ENCODE data around the gene CDK8. TPM values are rescaled to one million over a fixed set of nuclear protein-coding genes. Genes with fewer than 3 reads are reported as not detected.

CDK8 gene
- total RNA-seq, 4 donors from 2014 or later = 9.6 to 17.7 (median 13.7) TPM

DNA sequence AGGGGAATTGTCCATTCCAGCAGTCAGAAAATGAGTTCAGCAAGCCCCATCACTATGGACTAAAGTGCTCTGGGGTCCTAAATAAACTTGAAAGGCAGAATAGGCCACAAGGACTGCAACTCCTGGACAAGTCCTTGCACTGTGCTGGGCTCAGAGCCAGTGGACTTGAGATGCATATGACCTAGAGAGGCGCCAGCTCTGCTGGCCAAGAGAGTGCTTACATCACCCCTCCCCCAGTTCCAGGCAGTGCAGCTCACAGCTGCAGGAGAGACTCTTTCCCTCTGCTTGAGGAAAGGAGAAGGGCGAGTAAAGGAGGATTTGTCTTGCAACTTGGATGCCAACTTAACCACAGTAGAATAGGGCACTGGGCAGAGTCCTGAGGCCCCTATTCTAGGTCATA is 194.1 kb downstream of the CDK8 start:
- H3K27me3 ChIP-seq = no peaks in the 10 kb centered on the region
- H3K4me1 ChIP-seq = no peaks in the 10 kb centered on the region
- no peaks in the 10 kb centered on the region for H3K9me3 ChIP-seq
- 68 to 77% methylated on average over 2 of the region's 2 CpGs for WGBS, 2 donors
- no peak for DNase-seq (ENCODE audit: low spot score in 2 of 2)
- H3K4me3 ChIP-seq = no peak overlapping the region
- H3K36me3 ChIP-seq = no peaks in the 10 kb centered on the region
- no peak for TF ChIP-seq CTCF (IDR thresholded peaks at IDR 0.05)
- H3K27ac ChIP-seq = no peak overlapping the region

DNA sequence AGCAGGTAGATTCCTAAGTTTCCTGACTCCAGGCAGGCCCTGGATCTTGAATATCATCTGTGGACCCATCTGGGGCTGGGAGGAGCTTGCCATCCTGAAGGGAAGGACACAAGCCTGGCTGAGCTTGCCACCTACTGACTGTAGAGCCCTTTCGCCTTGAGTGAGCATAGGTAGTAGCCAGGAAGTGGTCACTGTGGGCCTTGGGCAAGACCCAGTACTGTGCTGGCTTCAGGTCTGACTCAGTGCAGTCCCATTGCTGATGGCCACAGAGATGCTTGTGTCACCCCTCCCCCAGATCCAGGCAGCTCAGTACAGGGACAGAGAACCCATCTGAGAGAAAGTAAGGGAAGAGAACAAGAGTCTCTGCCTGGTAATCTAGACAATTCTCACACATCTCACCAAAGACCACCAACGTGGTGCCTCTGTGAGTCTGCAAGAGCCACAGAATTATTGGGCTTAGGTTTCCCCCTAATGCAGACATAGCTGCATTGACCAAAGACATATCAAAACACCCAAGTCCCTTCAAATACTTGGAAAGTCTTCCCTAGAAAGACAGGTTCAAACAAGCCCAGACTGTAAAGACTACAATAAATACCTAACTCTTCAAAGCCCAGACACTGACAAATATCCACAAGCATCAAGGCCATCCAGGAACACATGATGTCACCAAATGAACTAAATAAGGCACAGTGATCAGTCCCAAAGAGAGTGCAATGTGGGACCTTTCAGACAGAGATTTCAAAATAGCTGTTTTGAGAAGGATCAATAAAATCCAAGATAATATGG is 195.3 kb downstream of the CDK8 start:
- TF ChIP-seq EP300 (IDR thresholded peaks at IDR 0.05) = no peak
- TF ChIP-seq POLR2A (IDR thresholded peaks at IDR 0.05) = no peak
- no peak for TF ChIP-seq CTCF (IDR thresholded peaks at IDR 0.05)
- H3K4me3 ChIP-seq = no peak overlapping the region
- H3K27ac ChIP-seq = no peak overlapping the region
- no peaks in the 10 kb centered on the region for H3K9me3 ChIP-seq
- no peaks in the 10 kb centered on the region for H3K27me3 ChIP-seq
- H3K36me3 ChIP-seq = no peaks in the 10 kb centered on the region
- WGBS, 2 donors = 68 to 73% methylated on average over 2 of the region's 2 CpGs
- no peaks in the 10 kb centered on the region for H3K4me1 ChIP-seq
- DNase-seq (ENCODE audit: low spot score in 2 of 2) = no peak

Small RNA genes within 50 kb of the gene (small RNA-seq; reads per million reads assigned to genes)
- not detected for gene RF02271

Other genes with a start within 250 kb of the CDK8 start
- gene SHISA2, start 202.1 kb upstream of the CDK8 start, total RNA-seq = 1 to 10 TPM; 2.1 to 7.5 (median 4.6) TPM
- gene RNF6, start 31.8 kb upstream of the CDK8 start, total RNA-seq = 10 to 100 TPM; 17.1 to 22.8 (median 19.3) TPM

Data from tibial nerve (tissue), 4 donors.